GM19043 (cell line): ENCODE data around the gene MYO6.

ENCODE experiments used
- ATAC-seq: cut with Tn5 transposase; IDR thresholded peaks from one replicate; pipeline ENCODE4 v1.9.1; 2021; ENCODE audit warnings: low read depth; ENCODE audit not compliant: unreplicated experiment

The MYO6 gene

DNA sequence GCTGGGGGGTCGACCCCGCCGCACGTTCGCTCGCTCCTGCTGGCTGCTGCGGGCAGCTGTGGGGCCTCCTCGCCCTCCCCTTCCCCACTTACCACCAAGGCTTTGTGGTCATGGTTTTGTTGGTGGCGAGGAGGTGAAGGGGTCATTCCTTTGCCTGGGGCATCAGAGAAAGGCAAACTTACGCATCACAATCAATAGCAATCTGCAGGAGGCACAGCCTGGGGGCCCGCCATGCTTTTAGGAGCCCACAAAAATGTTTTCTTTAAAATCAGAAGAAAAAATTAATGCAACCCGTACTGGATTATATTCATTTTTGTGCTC, 186.4 kb downstream of the MYO6 start:
- no peak for ATAC-seq

DNA sequence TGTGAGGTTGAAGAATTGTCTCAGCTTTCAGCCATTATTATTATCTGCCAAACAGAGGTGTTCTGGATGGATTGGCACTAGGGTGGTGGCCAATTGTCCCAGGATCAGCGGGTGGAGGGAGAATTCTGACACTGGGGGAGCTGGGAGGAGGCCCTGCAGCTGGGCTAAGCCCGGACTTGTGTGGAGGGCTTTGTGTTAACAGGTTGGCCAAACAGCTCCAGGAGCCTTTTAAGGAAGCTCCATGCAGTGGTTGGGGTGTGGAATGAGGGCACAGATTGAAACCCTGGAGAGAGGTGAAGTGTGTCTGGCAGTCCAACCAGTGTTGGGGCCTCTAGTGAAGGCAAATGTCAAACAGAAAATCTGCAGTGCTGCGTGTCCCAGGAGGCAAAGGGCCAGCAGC, 187.6 kb downstream of the MYO6 start:
- no peak for ATAC-seq

DNA sequence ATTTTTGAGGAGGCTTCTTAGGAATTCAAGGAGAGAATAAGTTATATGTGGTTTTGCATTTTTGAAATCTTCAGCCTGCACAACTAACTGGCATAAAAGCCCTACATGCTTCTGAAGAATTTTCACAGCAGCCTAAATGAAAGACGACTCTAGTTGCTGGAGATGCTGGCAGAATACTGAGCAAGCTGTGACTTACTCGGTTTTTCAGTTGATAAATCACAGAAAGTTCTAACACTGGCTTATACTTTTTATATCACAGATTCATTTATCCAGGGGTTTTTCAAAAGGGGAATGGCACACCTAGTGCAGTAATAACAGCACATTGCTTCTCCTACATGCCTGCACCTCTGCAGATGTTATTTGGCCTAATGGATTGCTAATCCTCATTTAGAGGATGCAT, 188.8 kb downstream of the MYO6 start:
- no peak for ATAC-seq

DNA sequence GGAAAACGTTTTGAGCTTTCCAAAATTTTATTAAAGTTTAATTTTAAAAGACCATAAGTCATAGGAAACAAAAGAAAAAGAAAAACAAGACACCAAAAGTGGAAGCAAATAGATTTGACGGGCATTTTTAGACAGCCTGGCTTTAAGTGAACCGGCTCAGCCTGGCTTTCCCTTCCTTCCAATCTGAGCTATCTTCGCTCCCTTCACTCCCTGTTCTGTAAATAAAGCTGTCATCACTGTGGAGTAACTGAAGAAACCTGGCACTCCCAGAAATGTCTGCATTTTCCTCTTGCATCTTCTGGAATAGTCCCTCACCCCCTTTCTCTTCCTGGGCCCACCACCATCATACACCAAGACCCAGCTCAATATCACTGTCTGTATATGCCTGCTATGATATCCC, 191.5 kb downstream of the MYO6 start:
- no peak for ATAC-seq

DNA sequence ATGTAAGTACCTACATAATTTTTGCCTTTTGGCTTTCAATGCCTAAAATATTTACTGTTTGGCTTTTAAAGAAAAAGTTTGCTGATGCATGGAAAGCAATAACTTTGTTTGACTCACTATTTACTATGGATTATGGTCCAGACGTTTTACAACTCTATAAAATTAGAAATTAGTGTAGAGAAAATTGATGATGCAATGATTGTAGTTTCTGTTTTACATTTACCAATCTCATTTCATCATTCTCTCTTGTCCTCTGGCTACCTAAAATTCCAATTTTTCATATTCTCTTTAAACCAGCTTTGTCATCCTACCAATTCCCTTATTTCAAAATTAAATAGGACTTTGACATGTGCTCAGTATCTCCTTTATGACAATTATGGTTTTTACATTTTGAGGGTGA, 192.5 kb downstream of the MYO6 start:
- no peak for ATAC-seq

- ATAC-seq: no peak
These were observed 194.3 kb downstream of the MYO6 start for GRCh38 chr6:75943381-75943780.

DNA sequence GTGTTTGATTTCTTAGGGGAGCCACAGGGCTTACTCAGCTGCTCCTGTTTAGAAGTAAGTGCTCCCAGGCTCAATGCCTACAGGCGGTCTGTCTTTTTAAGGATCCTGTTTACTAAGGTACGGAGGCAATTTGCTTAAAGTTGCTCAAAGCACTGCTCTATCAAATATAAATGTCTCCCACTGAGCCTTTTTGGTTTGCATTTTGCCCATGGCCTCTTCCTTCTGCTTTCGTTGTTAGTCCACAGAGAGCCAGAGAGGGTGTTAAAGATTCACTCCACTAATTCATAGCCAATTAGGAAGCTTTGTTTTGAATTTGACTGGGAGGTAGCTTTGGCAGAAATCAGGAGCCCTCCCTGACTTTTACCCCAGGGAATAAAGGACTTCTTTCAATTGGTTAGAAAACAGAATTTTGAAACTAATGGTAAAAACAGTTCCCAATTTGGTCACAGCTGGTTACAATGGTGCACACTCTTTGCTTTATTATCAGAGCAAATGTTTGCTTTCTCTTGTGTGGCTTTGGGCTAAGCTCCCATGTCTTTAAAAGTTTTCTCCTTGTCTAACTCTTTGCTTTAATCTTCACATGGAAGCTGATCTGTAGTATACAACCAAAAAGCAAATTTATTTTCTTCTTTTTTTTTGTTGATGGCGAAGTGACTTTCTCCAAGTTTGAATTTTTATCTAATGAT, 197.2 kb downstream of the MYO6 start:
- ATAC-seq: peak; percentile 43

GRCh38 chr6:75947935-75948334, 198.9 kb downstream of the MYO6 start:
- no peak for ATAC-seq

GRCh38 chr6:75952128-75952527, 203.1 kb downstream of the MYO6 start:
- ATAC-seq: no peak

DNA sequence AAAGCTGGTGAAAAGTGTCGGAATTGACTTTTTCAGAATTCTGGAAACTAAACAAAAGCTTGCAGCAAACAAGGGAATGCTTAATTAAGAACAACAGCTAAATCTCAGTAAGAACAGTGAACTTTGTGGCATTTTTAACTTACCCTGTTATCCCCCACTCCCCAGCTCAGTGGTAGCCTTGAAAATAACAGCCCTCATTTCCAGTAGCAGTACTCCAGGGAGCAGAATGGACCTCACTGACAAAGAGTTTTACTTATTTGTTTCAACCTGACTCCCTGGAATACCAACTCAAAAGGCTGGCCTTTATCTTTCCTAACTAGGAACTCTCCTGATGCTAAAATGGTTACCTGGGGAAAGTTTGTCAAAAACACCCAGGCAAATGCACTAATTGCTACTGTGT, 214.5 kb downstream of the MYO6 start:
- ATAC-seq: no peak

DNA sequence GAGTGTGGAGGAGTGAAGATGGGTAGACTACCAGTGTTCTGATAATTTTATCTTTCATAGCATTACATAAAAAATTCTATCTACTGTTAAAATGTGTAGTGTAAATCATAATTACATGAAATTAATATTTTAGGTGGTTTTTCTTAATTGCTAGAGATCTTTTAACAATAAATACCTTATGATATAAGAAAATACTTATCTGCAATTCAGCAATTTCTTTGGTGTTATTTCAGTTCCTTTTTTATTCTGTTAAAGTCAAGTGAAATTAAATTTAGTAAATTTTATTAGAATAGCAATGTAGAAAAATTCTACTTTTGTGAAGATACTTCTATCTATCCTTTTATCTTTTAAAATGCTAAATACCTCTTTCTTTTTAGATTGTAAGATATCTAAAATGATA, 219.1 kb downstream of the MYO6 start:
- no peak for ATAC-seq
